ENCODE data around the gene IL12A.

DNA sequence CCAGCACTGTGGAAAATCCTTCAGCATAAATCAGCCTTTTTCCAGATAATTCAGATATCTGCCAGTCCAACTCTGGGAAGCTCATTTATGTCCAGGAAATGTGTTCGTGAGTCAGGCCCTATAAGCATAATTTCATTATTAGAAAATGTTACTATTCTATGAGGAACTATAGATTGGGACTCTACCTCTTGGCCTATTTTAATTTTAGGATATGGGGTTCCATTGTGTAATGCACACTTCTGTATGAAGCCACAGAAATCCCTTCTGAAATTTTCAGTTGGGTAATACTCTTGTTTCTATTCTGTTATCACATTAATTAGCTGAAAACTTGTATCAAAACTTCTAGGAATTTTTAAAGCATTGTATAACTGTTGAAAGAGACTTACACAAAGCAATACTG, 43.9 kb upstream of the IL12A start:
- TF ChIP-seq, protein P1, sequence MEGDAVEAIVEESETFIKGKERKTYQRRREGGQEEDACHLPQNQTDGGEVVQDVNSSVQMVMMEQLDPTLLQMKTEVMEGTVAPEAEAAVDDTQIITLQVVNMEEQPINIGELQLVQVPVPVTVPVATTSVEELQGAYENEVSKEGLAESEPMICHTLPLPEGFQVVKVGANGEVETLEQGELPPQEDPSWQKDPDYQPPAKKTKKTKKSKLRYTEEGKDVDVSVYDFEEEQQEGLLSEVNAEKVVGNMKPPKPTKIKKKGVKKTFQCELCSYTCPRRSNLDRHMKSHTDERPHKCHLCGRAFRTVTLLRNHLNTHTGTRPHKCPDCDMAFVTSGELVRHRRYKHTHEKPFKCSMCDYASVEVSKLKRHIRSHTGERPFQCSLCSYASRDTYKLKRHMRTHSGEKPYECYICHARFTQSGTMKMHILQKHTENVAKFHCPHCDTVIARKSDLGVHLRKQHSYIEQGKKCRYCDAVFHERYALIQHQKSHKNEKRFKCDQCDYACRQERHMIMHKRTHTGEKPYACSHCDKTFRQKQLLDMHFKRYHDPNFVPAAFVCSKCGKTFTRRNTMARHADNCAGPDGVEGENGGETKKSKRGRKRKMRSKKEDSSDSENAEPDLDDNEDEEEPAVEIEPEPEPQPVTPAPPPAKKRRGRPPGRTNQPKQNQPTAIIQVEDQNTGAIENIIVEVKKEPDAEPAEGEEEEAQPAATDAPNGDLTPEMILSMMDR (IDR thresholded peaks at IDR 0.05), result no peak
- TF ChIP-seq POLR2AphosphoS5 (IDR thresholded peaks at IDR 0.05), result no peak
- no peak for TF ChIP-seq EP300 (IDR thresholded peaks at IDR 0.05)
- no peak for TF ChIP-seq POLR2A (IDR thresholded peaks at IDR 0.05)

Data from suprapubic skin (tissue), 4 donors.